Neural cell (in vitro differentiated cells): ENCODE data around the gene DNAJB1.
"Not testable (repeated sequence)": the region's sequence is repeated elsewhere in the genome, so short reads cannot be mapped to it uniquely, and the experiment has no call there.

Experiments used
- CTCF ChIP-seq: fragments of 450-650 bp; IDR thresholded peaks from 2 replicates; pipeline ENCODE4 v1.5.1; 2014; ENCODE audit warnings: antibody characterized with exemption, mild to moderate bottlenecking, moderate library complexity; ENCODE audit not compliant: poor library complexity, severe bottlenecking
- EP300 ChIP-seq: fragments of 450-650 bp; conservative IDR thresholded peaks from 2 replicates; pipeline ENCODE4 v1.6.1; 2014; ENCODE audit warnings: antibody characterized with exemption, mild to moderate bottlenecking, moderate library complexity; ENCODE audit not compliant: poor library complexity, severe bottlenecking
- MXI1 ChIP-seq: fragments of 450-650 bp; conservative IDR thresholded peaks from 2 replicates; pipeline ENCODE4 v1.6.1; 2014; ENCODE audit warnings: antibody characterized with exemption, mild to moderate bottlenecking; ENCODE audit not compliant: poor library complexity, severe bottlenecking
- POLR2AphosphoS5 ChIP-seq: IDR thresholded peaks from 2 replicates; pipeline ENCODE4 v1.6.1; 2012
- TAF1 ChIP-seq: IDR thresholded peaks from 2 replicates; pipeline ENCODE4 v1.6.1; 2012; ENCODE audit warnings: low read depth

- TF ChIP-seq MXI1, CTCF, EP300, POLR2AphosphoS5, TAF1: not testable (repeated sequence)
Measured at GRCh38 chr19:14552006-14552360, 33.8 kb upstream of the DNAJB1 start.
